GM13977 (cell line): ENCODE results near the gene IL23R.
A peak's percentile ranks its signal among the peaks of the same experiment; 100 is the strongest.

Experiments
- DNase-seq: peaks from one replicate; pipeline ENCODE4 v3.0.0; 2012; ENCODE audit warnings: low spot score
- in situ Hi-C: fragments of 300-500 bp; cut with MboI; formaldehyde crosslinking; loops from one replicate; pipeline ENCODE4 v1.12.0; 2022; ENCODE audit warnings: low sequenced_read_pairs, low pct_unique_long_range_greater_than_20kb, mixed read lengths, inconsistent platforms; ENCODE audit not compliant: unreplicated experiment
- TF ChIP-seq, protein P1 (sequence below): IDR thresholded peaks from 2 replicates; pipeline ENCODE4 v1.5.1; 2012; ENCODE audit warnings: mild to moderate bottlenecking, control low read depth; ENCODE audit not compliant: insufficient read depth; ENCODE audit errors: extremely low read depth, missing control alignments

Gene IL23R

DNA sequence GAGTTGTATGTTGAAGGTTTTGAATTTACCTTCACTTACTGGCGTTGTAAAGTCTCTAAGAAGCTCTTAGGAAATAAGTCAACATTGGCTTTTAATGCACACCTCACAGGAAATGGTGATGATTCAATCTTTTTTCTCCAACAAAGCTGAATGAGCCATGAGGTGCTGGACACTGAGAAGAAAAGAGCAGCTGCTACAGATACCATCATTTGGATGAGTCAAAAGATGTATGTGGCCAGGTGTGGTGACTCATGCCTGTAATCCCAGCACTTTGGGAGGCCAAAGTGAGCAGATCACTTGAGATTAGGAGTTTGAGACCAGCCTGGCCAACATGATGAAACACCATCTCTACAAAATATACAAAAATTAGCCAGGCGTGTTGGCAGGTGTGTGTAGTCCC lies 3.3 kb upstream of the IL23R start:
- TF ChIP-seq, protein P1, sequence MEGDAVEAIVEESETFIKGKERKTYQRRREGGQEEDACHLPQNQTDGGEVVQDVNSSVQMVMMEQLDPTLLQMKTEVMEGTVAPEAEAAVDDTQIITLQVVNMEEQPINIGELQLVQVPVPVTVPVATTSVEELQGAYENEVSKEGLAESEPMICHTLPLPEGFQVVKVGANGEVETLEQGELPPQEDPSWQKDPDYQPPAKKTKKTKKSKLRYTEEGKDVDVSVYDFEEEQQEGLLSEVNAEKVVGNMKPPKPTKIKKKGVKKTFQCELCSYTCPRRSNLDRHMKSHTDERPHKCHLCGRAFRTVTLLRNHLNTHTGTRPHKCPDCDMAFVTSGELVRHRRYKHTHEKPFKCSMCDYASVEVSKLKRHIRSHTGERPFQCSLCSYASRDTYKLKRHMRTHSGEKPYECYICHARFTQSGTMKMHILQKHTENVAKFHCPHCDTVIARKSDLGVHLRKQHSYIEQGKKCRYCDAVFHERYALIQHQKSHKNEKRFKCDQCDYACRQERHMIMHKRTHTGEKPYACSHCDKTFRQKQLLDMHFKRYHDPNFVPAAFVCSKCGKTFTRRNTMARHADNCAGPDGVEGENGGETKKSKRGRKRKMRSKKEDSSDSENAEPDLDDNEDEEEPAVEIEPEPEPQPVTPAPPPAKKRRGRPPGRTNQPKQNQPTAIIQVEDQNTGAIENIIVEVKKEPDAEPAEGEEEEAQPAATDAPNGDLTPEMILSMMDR, result no peak
- in situ Hi-C loops, result no loop called here
- peak; percentile 15 for DNase-seq

DNA sequence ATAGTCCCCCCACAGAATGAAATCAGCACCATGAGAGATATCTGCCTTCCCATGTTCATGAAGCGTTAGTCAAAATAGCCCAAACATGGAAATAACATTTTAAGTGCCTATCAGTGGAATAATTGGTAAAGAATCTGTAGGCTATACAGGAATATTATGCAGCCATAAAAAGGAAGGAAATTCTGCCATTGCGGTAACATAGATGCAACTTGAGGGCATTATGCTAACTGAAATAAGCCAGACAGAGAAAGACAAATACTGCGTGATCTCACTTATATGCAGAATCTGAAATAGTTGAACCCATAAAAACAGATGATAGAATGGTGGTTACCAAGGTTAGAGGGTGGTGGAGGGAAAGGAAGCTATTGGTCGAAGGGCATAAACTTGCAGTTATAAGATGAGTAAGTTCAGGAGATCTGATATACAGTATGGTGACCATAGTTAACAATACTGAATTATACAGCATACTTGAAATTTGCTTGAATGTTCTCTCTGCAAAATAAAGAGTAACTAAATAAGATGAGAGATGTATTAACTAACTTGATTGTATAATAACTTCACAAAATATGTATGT lies 699 bp upstream of the IL23R start:
- TF ChIP-seq, protein P1, result no peak
- in situ Hi-C loops, result no loop called here
- DNase-seq, result no peak

DNA sequence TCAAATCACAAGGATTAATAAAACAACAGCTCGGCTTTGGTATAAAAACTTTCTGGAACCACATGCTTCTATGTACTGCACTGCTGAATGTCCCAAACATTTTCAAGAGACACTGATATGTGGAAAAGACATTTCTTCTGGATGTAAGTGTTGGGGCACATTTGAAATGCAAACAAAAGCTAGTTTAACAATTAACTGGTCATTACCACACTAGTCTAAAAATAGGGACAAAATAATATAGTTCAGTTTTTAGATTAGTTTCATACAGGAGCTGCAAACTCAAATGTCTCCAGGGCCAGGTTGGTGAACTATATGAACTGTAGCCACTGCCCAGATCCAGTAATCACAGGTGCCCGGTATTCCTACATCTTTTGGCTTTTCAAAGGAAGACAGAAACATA lies 3.2 kb downstream of the IL23R start:
- TF ChIP-seq, protein P1, result no peak
- no peak for DNase-seq
- in situ Hi-C loops, result no loop called here

DNA sequence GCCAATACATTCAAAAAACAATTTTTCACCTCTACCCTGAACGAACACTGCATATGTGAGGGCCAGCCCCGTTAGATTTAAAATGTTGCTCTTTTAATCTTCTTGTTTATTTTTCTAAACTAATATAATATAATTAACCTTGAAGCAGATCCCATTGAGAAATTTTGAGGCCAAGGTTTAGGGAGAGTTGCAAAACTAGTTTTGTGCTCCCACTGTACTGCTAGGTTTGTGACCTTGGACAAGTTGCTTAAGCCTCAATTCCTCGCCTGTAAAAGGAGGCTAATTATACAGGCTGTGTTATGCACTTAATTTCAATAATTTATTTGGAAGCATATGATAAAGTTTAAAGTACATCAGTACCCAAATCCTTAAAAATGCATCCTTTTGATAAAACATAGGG lies 3.7 kb downstream of the IL23R start:
- in situ Hi-C loops, result no loop called here
- no peak for DNase-seq
- TF ChIP-seq, protein P1, result no peak

DNA sequence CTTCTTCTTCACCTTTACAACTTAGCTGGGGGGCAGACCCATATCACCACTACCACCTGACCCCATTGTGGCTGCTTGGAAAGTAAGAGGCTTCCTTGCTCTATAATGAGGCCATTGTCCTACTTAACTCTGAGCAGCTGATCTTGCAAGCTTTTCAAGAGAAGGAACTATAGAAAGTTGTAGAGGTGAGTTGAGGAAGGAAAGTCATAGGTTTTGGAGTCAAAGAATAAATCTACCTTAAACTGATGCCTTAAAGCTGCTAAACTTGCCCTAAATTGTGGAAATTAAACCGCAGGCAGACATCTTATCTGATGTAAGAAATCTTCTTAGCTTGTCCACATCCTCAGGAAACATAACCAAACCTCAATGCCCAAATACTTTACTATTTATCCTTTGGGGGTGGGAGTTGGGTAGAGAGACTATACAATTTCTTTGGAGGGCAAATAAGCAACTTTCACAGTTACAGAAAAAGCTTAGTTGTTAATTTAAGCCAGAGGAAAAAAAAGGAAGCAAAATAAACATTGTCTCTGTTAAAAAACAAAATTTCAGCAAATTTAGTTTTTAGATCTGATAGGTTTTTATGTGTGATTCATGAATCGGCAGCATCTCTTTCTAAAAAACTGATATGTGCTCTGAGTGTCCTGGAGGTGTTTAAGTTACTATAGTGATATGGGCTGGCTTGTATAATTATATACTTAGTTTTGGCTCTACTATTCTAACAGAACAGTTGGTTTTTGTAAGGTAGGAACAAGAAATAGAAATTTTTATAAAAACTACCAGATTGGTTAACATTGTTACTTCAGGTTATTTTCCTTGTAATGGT lies 4.7 kb downstream of the IL23R start:
- in situ Hi-C loops, result no loop called here
- TF ChIP-seq, protein P1, result no peak
- DNase-seq, result no peak

DNA sequence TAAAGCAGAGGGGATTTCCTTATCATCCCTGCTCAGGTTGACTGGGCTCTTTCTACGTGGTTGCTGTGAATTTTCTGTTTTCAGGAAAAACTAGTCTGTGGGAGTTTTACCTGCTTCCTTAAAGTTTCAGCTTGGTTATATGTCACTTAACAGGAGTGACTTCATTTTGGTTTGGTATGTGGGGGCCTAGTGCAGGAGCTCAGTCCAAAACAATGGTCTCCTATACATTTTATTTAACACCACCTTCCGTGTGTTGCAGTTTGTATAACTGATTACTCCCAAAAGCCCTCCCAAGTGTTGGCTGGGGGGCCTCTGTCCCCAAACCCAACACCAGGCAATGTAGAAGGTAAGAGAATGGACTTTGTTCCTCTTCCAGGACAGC lies 5.3 kb downstream of the IL23R start:
- TF ChIP-seq, protein P1, result no peak
- DNase-seq, result no peak

More for the DNA sequence above, 5.3 kb downstream of the IL23R start:
- in situ Hi-C loops, result no loop called here
